Body of pancreas (tissue), 4 donors: ENCODE results near the gene FCN1. TPM values are rescaled to one million over a fixed set of nuclear protein-coding genes. Genes with fewer than 3 reads are reported as not detected.

Source experiments
- ATAC-seq: fragments of 150-250 bp; one replicate; pipeline ENCODE4 v1.9.1; 2016
- DNase-seq, 4 donors: peaks; one replicate each; pipeline ENCODE4 v3.0.0-alpha.2; 2019
- H3K27ac ChIP-seq, 4 donors: fragments of 200-600 bp; sonication (generic); 1 replicate in 3 of 4; 2 replicates in 1 of 4; pipeline versions ENCODE4 v1.5.1 to v1.6.1; 2016 to 2019; ENCODE audit warnings: mild to moderate bottlenecking in 1 of 4, mixed read lengths in 1 of 4, moderate library complexity in 1 of 4
- H3K27me3 ChIP-seq, 2 donors: fragments of 200-600 bp; sonication (generic); one replicate each; pipeline ENCODE4 v1.6.0; 2016; ENCODE audit warnings: mild to moderate bottlenecking in 1 of 2
- H3K36me3 ChIP-seq, 2 donors: fragments of 200-600 bp; sonication (generic); replicated peaks in 1 of 2; 2 replicates each; pipeline ENCODE4 v1.5.1; 2016; ENCODE audit warnings: low read depth in 2 of 2; ENCODE audit not compliant: insufficient read depth in 1 of 2
- H3K4me1 ChIP-seq: fragments of 200-600 bp; sonication (generic); one replicate; pipeline ENCODE4 v1.6.0; 2016
- H3K4me3 ChIP-seq, 2 donors: fragments of 200-600 bp; sonication (generic); 1 replicate in 1 of 2; 2 replicates in 1 of 2; pipeline ENCODE4 v1.5.1; 2016 to 2019
- H3K9me3 ChIP-seq, 3 donors: fragments of 200-600 bp; sonication (generic); 1 replicate in 2 of 3; 2 replicates in 1 of 3; pipeline ENCODE4 v1.5.1; 2016
- CTCF ChIP-seq, 7 experiments: fragments of 450-650 bp in 4 of 7; fragments of 200-600 bp in 3 of 7; sonication (generic) in 3 of 7; IDR thresholded peaks; one replicate each; pipeline ENCODE4 v1.5.1; 2016 to 2019; ENCODE audit warnings: antibody characterized with exemption in 7 of 7
- POLR2A ChIP-seq, 3 donors: fragments of 450-650 bp; IDR thresholded peaks; one replicate each; pipeline ENCODE4 v1.6.1; 2016; ENCODE audit warnings: antibody characterized with exemption in 3 of 3, mild to moderate bottlenecking in 2 of 3
- WGBS, 2 donors: methylation state at CpG; one replicate each; pipeline ENCODE4 v1.1.5; 2017; 5-methylcytosine and 5-hydroxymethylcytosine counted together
- intact Hi-C: fragments of 100-400 bp; cut with DNase I; formaldehyde crosslinking; loops from one replicate; pipeline ENCODE4 v1.15.1; 2023
- total RNA-seq, 2 donors: library from RNA; depleted of rRNA; stranded (reverse); fragments of >200 nt; gene quantifications; one replicate each; pipeline ENCODE4 v1.1.0, GENCODE V29; 2016

FCN1 gene
- total RNA-seq, 2 donors from 2014 or later: not detected

GRCh38 chr9:134899168-134899567, 18.5 kb downstream of the FCN1 start:
- H3K4me3 ChIP-seq: no peak overlapping the region
- H3K27me3 ChIP-seq: no peaks in the 10 kb centered on the region
- H3K27ac ChIP-seq: no peak overlapping the region
- no peak for DNase-seq
- ATAC-seq: no peak
- TF ChIP-seq POLR2A (IDR thresholded peaks at IDR 0.05) (no peak), CTCF (IDR thresholded peaks at IDR 0.05) (no peak)
- H3K4me1 ChIP-seq: no peaks in the 10 kb centered on the region
- 67 to 80% methylated on average over 3 of the region's 3 CpGs for WGBS, 2 donors
- peaks cover 0 to 9% (median 0%) of the 10 kb centered on the region in 3 donors for H3K9me3 ChIP-seq
- no peaks in the 10 kb centered on the region for H3K36me3 ChIP-seq
- intact Hi-C loops: no loop called here

GRCh38 chr9:134898319-134898718, 19.4 kb downstream of the FCN1 start:
- WGBS, 2 donors: 53 to 60% methylated on average over 2 of the region's 2 CpGs
- Histone ChIP-seq H3K36me3 (no peaks in the 10 kb centered on the region), H3K4me1 (no peaks in the 10 kb centered on the region), H3K27ac (no peak overlapping the region), H3K4me3 (no peak overlapping the region), H3K27me3 (no peaks in the 10 kb centered on the region), H3K9me3 (peaks cover 0 to 9% (median 0%) of the 10 kb centered on the region in 3 donors)
- ATAC-seq (no peak), DNase-seq (no peak)
- intact Hi-C loops: no loop called here
- TF ChIP-seq CTCF (IDR thresholded peaks at IDR 0.05) (no peak), POLR2A (IDR thresholded peaks at IDR 0.05) (no peak)

- H3K27ac ChIP-seq: peak overlapping the region in 1 of 4 donors; percentile 29
- TF ChIP-seq CTCF (IDR thresholded peaks at IDR 0.05): no peak
- no peak for TF ChIP-seq POLR2A (IDR thresholded peaks at IDR 0.05)
- H3K4me3 ChIP-seq: no peak overlapping the region
- no peaks in the 10 kb centered on the region for H3K36me3 ChIP-seq
- H3K9me3 ChIP-seq: peaks cover 0 to 9% (median 0%) of the 10 kb centered on the region in 3 donors
- intact Hi-C loops: no loop called here
- 50 to 63% methylated on average over 2 of the region's 2 CpGs for WGBS, 2 donors
- no peaks in the 10 kb centered on the region for H3K27me3 ChIP-seq
- ATAC-seq: peak; percentile 12
- H3K4me1 ChIP-seq: no peaks in the 10 kb centered on the region
- DNase-seq: no peak
Observed at GRCh38 chr9:134897584-134898170, 20.0 kb downstream of the FCN1 start.

DNA sequence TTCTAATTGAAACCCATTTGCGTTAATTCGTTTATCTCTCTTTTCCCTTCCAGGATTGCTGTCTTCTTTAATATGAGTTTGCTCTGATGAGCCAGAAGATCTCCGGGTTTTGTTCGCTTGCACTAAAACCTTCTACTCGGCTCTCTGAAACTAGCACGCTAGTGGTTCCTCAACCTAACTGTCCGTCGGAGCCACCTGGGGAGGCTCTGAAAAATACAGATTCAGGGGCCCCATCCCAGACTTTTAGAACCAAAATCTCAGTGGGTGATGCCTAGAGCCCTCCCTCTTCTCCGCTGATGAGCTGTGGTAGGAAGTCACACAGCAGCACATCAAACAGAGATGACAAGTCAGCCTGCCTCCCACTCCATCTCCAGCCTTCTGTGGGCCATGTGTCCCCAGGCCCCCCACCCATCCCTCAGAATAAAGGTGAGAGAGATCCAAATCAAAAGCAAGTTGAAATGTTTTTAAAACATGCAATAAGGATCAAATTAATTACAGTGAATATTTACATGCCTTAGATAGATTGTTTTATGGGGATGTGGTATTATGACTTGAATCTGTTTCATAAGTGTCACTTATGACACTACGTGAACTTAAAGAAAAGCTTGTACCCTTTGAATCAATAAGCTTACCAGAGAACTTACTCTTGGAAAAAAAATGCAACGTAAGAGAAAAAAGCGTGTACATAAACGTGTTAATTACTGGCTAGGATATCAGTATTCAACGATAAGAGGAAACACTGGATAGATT, 20.7 kb downstream of the FCN1 start:
- intact Hi-C loops: no loop called here
- Histone ChIP-seq H3K9me3 (peaks cover 0 to 9% (median 0%) of the 10 kb centered on the region in 3 donors), H3K27me3 (no peaks in the 10 kb centered on the region), H3K4me1 (no peaks in the 10 kb centered on the region), H3K36me3 (no peaks in the 10 kb centered on the region), H3K27ac (peak overlapping the region in 2 of 4 donors; percentile 29 to 44), H3K4me3 (no peak overlapping the region)
- TF ChIP-seq POLR2A (IDR thresholded peaks at IDR 0.05) (no peak), CTCF (IDR thresholded peaks at IDR 0.05) (no peak)
- 62 to 72% methylated on average over 14 of the region's 14 CpGs for WGBS, 2 donors
- peak; percentile 12 for ATAC-seq
- no peak for DNase-seq
